Activated CD4-positive, alpha-beta T cell treated with anti-CD3 and anti-CD28 coated beads, Interleukin-2, amount 10 ng/mL, durations not matched to agents 7 days and 5 days (primary cell): ENCODE measurements around the gene CHAMP1. TPM values are rescaled to one million over a fixed set of nuclear protein-coding genes. Genes with fewer than 3 reads are reported as not detected.
"Not testable (repeated sequence)": the region's sequence is repeated elsewhere in the genome, so short reads cannot be mapped to it uniquely, and the experiment has no call there.

Experiments
- CTCF ChIA-PET: fragments of 350-600 bp; sonication (Branson Sonifier 250); formaldehyde crosslinking; loops from one replicate; lab custom pipeline; 2021; ENCODE audit warnings: antibody characterized with exemption; lab: Charles Lee
- POLR2A ChIA-PET: fragments of 350-600 bp; sonication (Branson Sonifier 250); formaldehyde crosslinking; loops from one replicate; lab custom pipeline; 2021; ENCODE audit warnings: antibody characterized with exemption; lab: Charles Lee
- DNase-seq: peaks from one replicate; pipeline ENCODE4 v3.0.0-alpha.2; 2020
- H3K27ac Mint-ChIP-seq: one replicate; pipeline ENCODE4 v1.8.0; 2021; ENCODE audit warnings: mild to moderate bottlenecking, moderate library complexity, mixed read lengths
- H3K27me3 Mint-ChIP-seq: one replicate; pipeline ENCODE4 v1.8.0; 2021; ENCODE audit warnings: mixed read lengths
- H3K36me3 Mint-ChIP-seq: one replicate; pipeline ENCODE4 v1.8.0; 2021; ENCODE audit warnings: low read depth, mixed read lengths
- H3K4me1 Mint-ChIP-seq: one replicate; pipeline ENCODE4 v1.8.0; 2021; ENCODE audit warnings: mixed read lengths
- H3K4me3 Mint-ChIP-seq: one replicate; pipeline ENCODE4 v1.8.0; 2021; ENCODE audit warnings: mild to moderate bottlenecking, moderate library complexity, mixed read lengths
- H3K9me3 Mint-ChIP-seq: one replicate; pipeline ENCODE4 v1.8.0; 2021; ENCODE audit warnings: mixed read lengths
- microRNA-seq: library from miRNA; unstranded; fragments of <30 nt; microRNA quantifications from one replicate; pipeline ENCODE4 v1.2.0, GENCODE V29; 2021; ENCODE audit warnings: borderline microRNAs expressed, borderline replicate concordance
- total RNA-seq, 2 experiments: library from RNA; stranded (reverse); gene quantifications; one replicate each; pipeline ENCODE4 v1.2.3, GENCODE V29; 2021

CHAMP1 gene
- total RNA-seq, 2 experiments from 2014 or later = 31.9 to 34.8 TPM

- peaks cover 28% of the 10 kb centered on the region for H3K27me3 Mint-ChIP-seq
- POLR2A ChIA-PET, H3K36me3 Mint-ChIP-seq, CTCF ChIA-PET, H3K27ac Mint-ChIP-seq, H3K4me1 Mint-ChIP-seq, H3K9me3 Mint-ChIP-seq, H3K4me3 Mint-ChIP-seq: not testable (repeated sequence)
- peak; percentile 19 for DNase-seq
These were observed 38.5 kb downstream of the CHAMP1 start for GRCh38 chr13:114352763-114353162.

GRCh38 chr13:114353382-114353781, 39.1 kb downstream of the CHAMP1 start:
- H3K9me3 Mint-ChIP-seq, DNase-seq, H3K4me3 Mint-ChIP-seq, POLR2A ChIA-PET, CTCF ChIA-PET, H3K36me3 Mint-ChIP-seq, H3K4me1 Mint-ChIP-seq, H3K27ac Mint-ChIP-seq: not testable (repeated sequence)
- peaks cover 24% of the 10 kb centered on the region for H3K27me3 Mint-ChIP-seq

Small RNA genes within 50 kb of the gene (microRNA-seq; reads per million reads assigned to microRNA genes)
- not detected for gene MIR4502

Other genes starting within 250 kb of the CHAMP1 start
- 100 to 1,000 TPM; 114 to 115 TPM for gene RASA3, start 181.9 kb upstream of the CHAMP1 start, total RNA-seq
- gene CFAP97D2, start 135.2 kb upstream of the CHAMP1 start, total RNA-seq = not detected
- gene CDC16, start 79.6 kb upstream of the CHAMP1 start, total RNA-seq = 10 to 100 TPM; 81.6 to 85.4 TPM
- 10 to 100 TPM; 55.1 to 62.1 TPM for gene UPF3A, start 32.9 kb upstream of the CHAMP1 start, total RNA-seq